GM18520 (cell line): Measurements from ENCODE around the gene SHISAL1.

Source experiments
- ATAC-seq: cut with Tn5 transposase; IDR thresholded peaks from one replicate; pipeline ENCODE4 v1.9.1; 2021; ENCODE audit not compliant: unreplicated experiment

SHISAL1 gene

DNA sequence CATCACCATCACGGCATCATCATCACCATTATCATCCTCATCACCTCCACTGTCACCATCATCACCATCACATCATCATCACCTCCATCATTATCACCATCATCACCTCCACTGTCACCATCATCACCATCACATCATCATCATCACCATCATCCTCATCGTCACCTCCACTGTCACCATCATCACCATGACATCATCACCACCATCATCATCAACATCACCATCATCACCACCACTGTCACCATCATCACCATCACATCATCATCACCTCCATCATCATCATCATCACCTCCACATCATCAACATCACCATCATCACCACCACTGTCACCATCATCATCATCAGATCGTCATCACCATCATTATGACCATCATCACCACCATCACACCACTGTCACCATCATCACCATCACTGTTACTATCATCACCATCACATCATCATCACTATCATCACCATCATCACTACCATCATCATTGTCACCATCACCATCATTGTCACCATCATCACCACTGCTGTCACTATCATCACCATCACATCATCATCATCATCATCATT is 99.2 kb downstream of the SHISAL1 start:
- ATAC-seq = no peak

DNA sequence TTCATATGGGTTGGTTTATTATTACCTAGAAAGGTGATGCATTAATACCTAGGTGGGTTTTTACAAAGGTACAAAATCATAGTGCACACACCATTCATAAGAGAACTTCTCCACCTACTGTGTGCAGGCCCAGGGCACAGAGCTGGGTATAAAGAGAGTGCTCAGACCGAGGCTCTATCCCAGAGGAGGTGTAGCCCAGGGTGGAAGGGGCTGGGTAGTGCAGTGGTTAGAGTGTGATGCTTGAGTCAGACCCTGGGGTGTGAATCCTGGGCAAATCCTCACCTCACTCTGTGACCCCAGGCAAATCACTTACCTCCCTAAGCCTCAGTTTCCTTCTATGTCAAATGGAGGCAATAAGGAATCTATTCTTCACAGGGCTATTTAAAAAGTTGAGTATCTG is 99.8 kb downstream of the SHISAL1 start:
- no peak for ATAC-seq

DNA sequence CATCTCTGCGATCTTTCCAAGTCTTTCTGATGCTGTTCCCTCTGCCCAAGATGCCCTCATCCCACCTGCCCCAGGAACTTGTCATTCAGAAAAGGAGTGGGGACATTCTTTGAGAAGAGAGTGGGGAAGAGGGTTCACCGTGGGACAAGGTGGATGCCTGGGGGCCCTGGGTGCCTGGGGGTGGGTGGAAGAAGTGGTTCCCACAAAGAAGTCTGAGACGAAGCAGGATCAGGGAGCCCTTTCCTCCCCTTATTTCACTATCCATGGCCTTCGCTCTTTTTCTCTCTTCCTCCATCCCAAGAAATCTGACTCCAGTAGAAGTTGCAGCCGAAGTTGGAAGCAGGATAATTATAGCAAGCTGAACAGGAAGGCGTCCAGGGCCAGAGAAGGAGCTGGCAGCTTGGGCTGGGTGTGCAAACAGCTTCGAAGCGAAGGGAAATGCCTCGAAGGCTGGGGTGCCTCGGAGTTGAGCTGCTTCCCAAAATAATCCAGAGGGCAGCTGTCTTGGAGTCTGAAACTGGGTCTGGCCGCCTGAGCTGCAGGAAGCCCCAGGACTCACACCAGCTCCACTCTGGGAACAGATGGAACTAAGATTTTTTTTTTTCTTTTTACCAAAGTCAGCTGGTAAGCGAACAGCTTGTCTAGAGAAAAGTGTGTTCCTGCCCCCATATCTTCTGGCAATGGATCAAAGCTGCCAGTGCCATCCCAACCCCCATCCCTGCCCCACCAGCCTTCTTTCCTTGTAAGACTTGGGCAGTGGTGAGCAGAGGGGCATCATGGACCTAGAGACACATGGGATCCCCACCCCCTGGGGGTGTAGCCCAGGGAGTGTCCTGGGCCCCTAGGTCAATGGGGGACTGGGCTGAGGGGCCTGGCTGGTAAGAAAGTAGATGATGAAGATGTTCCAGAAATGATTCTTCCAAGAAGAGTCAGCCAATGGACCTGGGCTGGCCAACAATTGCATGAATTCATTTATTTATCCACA is 100.5 kb downstream of the SHISAL1 start:
- no peak for ATAC-seq

DNA sequence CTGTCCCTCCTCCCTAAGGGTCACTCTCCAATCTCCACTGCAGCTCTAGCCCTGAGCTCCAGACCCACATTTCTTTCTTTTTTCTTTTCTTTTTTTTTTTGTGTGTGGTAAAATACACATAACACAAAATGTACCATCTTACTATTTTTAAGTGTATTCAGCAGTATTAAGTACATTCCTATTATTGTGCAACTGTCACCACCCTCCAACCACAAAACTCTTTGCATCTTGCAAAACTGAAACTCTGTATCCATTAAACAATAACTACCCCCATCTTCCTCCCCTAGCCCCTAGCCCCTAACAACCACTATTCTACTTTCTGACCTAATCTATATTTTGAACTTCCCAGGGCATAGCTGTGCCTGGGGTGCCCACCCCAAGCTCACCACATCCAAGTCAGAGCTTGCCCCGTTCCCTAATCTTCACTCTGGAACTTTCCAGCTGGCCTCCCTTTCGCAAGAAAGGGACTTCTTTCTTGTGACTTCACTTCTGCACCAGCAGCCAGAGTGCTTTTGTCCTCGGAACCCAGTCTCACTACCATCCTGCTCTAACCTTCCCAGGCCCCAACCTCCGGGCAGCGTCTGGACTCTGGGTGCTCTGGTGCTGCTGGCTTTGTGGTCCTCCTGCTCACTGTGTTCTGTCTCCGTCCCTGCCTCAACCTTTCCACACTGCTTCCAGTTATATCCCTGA is 101.3 kb downstream of the SHISAL1 start:
- ATAC-seq = no peak

DNA sequence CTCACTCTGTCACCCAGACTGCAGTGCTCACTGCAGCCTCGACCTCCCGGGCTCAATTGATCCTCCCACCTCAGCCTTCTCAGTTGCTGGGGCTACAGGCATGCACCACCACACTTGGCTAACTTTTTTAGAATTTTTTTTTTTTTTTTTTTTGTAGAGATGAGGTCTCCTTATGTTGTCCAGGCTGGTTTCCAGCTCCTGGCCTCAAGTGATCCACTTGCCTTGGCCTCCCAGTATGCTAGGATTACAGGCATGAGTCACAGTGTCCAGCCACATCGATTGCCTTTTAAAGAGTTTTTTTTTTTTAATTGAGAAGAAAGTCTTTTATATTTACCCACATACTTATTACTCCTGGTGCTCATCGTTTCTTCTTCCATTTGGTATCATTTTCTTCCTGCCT is 102.0 kb downstream of the SHISAL1 start:
- no peak for ATAC-seq

DNA sequence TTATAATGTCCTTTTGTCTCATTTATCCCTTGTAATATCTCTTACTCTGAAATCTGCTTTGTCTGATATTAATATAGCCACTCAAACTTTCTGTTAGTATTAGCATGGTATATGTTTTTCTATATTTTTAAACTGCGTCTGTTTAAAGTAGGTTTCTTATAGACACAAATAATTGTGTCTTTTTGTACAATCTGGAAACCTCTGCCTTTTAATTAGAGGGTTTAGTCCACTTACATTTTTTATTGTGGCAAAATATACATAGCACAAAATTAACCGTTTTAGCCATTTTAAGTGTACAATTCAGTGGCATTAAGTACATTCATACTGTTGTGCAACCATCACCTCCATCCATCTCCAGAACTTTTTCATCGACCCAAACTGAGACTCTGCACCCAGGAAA is 103.4 kb downstream of the SHISAL1 start:
- no peak for ATAC-seq

DNA sequence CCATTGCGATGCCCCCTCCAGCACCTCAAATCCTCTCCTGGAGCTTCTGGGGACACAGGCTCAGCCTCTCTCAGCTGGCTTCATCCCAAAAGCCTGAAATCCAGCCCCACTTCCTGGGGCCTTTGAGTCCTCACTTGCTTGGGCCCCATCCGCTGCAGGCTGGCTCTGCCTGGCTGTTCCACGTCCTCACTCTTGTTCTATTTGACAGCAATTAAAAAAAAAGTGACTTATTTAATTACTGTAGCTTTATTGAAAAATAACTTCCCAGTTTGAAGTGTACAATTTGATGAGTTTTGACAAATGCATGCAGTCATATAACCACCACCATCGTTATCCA is 104.8 kb downstream of the SHISAL1 start:
- no peak for ATAC-seq

DNA sequence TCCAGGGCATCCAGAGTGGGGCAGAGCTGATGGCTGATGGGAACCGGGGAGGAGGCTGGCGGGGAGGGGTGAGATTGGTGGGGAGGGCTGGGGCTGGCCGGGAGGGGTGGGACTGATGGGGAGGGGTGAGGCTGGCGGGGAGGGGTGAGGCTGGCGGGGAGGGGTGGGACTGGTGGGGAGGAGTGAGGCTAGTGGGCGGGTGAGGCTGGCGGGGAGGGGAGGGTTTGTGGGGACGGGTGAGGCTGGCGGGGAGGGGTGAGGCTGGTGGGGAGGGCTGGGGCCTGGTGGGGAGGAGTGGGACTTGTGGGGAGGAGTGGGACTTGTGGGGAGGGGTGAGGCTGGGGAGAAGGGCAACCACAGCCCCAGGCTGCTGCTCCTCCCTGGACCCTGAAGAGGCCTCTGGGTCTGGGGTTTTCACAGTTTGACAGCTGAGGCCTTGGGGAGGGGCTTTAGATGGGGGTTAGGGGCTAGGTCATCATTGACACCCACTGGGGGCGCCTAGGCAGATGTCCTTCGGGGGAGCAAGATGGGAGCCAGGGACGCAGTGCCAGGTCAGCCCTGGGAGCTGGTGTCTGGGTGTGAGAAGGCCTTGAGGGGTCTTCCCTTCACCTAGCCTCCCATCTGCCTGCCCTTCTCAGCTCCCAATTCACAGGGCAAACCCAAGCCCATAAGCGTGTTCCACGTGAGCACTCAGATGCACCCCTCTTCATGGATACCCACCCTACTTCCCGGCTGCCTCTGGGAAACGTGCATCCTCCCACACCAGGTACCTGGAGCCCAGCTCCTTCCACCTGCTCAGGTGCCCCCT is 105.4 kb downstream of the SHISAL1 start:
- ATAC-seq = no peak

DNA sequence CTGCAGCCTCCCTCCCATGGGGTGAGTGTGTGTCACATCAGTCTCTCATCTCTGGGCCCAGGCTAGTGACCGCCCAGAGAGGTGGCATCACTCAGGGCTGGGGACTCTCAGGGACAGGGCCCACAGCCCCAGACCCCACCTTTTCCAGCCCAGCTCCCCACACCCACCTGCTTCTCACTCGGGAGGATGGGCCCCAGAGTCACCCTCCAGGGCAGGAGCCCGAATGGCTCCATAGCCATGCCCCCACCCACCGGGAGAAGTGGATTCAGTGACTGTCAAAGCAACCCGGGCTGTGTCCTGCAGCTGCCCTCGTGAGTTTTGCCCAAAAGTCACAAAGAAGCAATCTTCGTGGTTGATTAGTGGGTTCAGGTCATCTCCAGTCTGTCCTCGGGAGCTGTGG is 106.1 kb downstream of the SHISAL1 start:
- no peak for ATAC-seq

DNA sequence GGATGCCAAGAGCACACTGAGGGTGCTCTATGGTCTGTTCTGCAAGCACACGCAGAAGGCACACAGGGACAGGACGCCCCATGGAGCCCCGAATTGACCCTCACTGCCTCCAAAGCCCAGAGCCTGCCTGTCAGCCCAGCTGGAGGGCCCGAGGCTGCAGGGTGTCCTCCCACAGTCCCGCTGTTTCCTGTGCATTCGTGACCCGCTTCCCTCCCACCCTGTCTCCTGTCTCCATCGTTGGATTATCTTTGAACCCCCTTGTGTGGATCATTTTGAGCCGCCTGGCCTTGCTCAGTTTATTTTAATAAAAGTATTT is 106.5 kb downstream of the SHISAL1 start:
- no peak for ATAC-seq

DNA sequence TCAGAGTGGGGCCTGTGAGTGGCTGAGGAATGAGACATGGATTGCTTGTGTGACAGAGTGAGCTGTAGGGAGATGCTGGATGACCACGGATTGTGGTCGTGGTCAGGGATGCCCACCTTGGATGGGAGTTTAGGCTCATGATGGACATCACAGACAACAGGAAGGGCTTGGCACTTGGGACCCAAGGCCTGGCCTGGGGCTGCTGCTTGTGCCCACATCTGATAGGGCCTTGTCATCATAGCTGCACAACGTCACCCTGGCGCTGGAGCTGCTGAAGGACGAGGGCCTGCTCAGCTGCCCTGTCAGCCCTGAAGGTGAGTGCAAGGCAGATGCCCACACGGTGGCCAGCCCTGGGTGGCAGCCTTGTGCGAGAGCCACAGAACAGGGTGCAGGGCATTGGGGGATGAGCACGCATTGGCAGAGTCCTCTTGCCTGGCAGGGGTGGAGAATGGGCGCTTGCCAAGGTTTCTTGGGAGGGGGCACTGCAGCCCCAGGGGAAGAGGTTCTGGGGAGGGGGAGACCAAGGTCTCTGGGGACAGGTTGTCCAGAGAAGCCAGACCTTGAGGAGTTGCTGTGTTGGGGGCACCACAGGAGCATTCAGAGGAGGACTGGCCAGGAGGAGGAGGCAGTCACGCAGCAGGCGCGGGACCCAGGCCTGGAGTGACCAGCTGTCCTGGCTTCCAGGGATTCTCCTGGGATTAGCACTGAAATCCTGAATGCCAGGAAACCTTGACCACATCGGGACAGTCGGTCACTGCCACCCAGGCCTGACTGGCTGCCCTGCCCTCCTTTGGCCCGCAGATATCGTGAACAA is 107.0 kb downstream of the SHISAL1 start:
- ATAC-seq = no peak

DNA sequence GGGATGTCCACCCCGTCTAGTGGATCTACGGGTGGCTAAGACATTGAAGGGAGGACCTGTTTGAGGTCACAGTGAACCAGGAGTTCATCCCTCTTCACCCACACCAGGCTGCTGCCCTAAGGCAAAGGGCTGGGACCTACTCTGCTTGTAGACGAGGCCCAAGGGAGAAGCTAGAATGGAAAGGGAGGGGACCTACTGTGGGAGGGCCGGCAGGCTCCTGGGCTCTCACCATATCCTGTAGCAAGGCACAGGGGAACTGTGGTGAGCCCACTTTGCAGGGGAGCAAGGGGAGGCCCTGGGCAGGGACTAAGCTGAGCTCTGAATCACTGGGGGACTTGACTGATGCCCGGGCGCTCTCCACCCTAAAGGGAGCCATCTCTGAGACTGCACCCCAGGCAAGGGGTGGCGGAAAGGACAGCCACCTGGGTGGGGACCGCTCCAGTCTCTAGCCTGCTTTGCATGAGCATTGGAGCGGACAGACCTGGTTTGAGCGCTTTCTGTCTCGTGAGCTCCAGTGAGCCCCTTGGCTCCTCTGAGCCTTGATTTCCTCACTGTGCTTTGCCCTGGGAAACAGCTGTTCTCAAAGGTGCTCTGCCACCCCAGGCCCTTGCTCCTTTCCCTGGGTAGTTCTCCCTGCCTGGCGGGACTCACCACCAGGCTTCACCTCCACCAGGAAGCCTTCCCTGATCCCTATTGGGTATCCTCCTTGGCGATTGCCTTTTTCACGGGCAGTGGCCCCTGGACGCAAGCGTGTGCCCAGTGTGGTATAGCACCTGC is 107.8 kb downstream of the SHISAL1 start:
- no peak for ATAC-seq

DNA sequence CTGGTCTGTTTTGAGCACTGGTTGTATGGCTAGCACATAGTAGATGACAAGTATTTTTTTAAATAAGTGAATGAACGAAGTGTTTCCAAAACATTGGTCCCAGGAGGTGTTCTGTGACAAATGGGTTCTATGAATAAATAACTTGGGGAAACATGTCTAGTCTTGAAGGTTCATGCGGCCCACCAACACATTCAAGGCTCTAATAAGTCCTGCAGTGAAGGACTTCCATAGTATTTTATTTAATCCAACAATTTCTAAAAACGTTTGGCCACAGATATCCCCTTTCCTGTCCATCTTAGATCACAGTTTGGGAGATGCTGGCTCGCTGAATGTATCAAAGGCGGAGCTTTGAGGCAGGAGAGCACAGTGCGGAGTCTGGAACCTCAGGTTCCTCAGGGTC is 109.5 kb downstream of the SHISAL1 start:
- ATAC-seq = no peak

DNA sequence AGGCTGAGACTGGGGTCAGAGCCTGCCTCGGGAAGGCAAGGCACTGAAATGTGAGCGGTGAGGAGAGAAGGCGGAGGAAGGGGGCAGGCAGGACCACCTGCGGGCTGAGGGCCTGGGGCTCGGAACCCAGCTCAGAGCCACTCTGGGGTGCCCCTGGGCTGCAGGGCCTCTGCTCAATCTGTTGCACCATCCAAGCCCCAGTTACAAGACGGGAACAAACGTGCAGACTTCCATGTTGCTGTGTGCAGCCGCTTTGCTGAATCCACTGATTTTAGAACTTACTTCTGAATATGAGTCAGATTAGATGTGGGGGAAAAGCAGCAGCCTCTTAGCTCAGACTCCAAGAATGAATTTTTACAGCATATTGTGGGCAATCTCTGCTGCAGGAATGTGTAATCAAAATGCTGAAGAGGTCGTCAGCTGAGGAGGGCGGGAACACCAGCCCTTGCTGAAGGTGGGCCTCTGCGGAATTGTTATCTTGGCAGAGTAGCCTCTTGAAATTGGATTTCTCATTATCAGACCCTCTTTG is 110.4 kb downstream of the SHISAL1 start:
- no peak for ATAC-seq

DNA sequence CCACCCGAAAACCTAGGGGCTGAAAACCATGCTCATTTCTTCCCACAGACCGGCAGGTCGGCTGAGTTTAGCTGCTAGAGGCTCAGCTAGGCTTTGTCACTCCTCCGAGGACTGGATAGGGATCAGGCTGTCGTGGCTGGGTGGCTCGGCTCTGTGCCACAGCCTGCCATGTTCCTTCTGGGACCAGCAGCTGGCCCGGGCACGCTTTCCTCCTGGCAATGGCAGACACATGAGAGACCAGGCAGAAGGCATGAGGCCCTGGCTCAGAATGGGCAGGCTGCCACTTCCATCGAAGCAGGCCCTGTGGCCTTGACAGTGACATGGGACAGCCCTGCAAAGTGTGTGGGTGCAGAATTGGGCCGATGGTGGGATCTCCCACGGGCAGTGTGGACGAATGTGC is 111.1 kb downstream of the SHISAL1 start:
- no peak for ATAC-seq

DNA sequence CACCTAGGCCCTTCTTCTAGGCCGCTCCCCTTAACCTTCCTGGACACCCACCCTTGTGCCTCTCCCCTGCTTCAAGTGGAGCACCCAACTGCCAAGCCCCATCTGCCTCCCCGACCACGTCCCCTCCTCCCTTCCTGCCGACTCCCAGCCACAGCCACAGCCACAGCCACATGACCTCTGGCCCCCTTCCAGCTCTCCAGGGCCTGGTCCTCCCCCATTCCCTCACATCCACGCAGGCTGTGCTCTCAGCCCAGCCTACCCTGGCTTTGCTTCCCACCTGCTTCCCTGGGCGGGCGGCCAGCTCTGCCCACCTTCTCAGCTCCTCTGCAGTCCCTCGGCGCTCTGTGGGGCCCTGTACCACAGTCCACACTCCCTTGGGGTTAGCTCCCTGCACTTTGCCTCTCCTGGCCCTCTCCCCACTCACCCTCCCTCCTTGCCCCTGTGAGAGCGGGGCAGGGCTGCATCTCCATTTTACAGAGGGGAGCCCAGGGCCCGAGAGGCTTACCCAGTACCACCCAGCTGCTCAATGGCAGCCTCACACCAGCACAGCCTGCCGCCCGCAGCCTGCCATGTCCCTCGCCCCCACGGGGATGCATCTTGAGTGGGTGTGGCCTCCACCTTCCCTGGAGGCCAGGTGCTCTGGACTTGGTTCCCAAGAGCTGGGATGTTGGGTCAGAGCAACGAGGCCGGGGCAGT is 111.7 kb downstream of the SHISAL1 start:
- no peak for ATAC-seq

DNA sequence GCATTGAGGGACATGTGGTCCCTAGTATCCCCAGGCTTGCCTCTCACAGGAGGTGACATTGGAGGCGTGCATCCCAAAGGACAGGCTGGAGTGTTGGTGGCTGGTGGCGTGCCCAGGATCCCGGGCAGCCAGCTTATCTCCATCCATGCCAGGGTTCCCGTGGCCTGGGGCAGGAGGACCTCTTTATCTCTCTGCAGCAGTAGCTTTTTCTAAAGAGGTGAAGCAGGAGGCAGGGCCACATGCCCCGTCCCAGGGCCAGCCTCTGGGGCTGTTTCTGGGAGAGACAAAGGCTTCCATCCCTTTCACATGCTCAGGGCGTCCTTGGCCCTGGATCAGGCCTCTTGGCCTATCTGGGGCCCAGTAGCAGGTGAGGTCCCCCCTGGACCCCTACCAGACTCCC is 112.3 kb downstream of the SHISAL1 start:
- ATAC-seq = no peak

DNA sequence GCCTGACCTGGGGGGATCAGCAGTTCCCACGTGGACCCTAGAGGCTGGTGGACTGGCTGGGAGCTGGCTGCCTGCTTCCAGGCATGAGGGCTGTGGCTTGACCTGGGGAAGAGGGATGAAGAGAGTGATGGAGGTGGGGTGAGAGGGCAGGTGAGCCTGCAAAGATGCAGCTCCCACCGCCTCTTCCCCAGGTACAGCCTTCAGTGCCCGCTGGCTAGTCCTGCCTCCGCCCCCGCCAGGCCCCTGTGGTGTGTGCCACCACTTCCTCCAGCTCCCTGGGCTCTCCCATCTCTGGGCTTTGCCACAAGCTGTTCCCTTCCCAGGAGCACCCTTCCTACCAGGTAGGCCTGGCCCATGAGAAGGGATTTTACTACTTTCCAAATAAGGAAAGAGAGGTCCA is 112.9 kb downstream of the SHISAL1 start:
- ATAC-seq = no peak

DNA sequence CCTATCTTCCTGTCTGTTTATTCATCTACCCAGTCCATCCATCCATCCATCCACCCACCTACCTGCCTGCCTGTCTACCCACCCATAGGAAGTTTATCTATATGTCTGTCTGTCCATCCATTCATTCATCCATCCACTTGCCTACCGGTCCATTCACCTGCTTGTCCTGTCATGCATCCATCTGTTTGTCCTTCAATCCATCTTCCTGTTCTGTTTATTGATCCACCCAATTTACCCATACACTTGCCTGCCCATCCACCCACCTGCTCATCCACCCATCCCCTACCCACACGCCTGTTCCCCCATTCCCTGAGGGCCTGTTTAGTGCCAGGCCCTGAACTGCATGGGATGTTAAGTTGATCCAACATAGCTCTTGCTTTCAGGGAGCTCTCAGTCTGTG is 113.6 kb downstream of the SHISAL1 start:
- ATAC-seq = no peak
